Loucy (cell line): ENCODE data around the gene HOMER1.

Experiments
- H2AFZ ChIP-seq: fragments of 200-600 bp; sonication (generic); 2 replicates; pipeline ENCODE4 v1.6.0; 2016; ENCODE audit warnings: antibody characterized with exemption, mild to moderate bottlenecking, low read length, moderate library complexity
- H3F3A ChIP-seq: fragments of 200-600 bp; 2 replicates; pipeline ENCODE4 v1.6.0; 2016; ENCODE audit warnings: antibody characterized with exemption, low read depth, mild to moderate bottlenecking
- H3K27me3 ChIP-seq: fragments of 200-600 bp; sonication (generic); 2 replicates; pipeline ENCODE4 v1.6.1; 2014; ENCODE audit warnings: low read length, mild to moderate bottlenecking; ENCODE audit not compliant: insufficient read depth, poor library complexity, severe bottlenecking
- H3K36me3 ChIP-seq: fragments of 200-600 bp; sonication (generic); 2 replicates; pipeline ENCODE4 v1.6.1; 2016; ENCODE audit warnings: low read length; ENCODE audit not compliant: insufficient read depth
- H3K4me1 ChIP-seq: fragments of 200-600 bp; sonication (generic); 2 replicates; pipeline ENCODE4 v1.5.1; 2014; ENCODE audit warnings: low read length, mild to moderate bottlenecking; ENCODE audit not compliant: insufficient read depth, poor library complexity, severe bottlenecking
- H3K4me2 ChIP-seq: fragments of 200-600 bp; sonication (generic); 2 replicates; pipeline ENCODE4 v1.6.0; 2014; ENCODE audit warnings: antibody characterized with exemption, low read length, low read depth, mild to moderate bottlenecking; ENCODE audit not compliant: poor library complexity, severe bottlenecking
- H3K4me3 ChIP-seq: fragments of 200-600 bp; sonication (generic); 2 replicates; pipeline ENCODE4 v1.5.1; 2014; ENCODE audit warnings: low read length, mild to moderate bottlenecking, mixed read lengths; ENCODE audit not compliant: poor library complexity, severe bottlenecking
- H3K79me2 ChIP-seq: fragments of 200-600 bp; sonication (generic); 2 replicates; pipeline ENCODE4 v1.6.1; 2014; ENCODE audit warnings: low read length; ENCODE audit not compliant: insufficient read depth
- H3K9ac ChIP-seq: fragments of 200-600 bp; sonication (generic); 2 replicates; pipeline ENCODE4 v1.6.0; 2014; ENCODE audit warnings: mild to moderate bottlenecking, low read depth, low read length, moderate library complexity; ENCODE audit not compliant: poor library complexity, severe bottlenecking
- H3K9me2 ChIP-seq: fragments of 200-600 bp; sonication (generic); replicated peaks from 2 replicates; pipeline ENCODE4 v1.6.1; 2016; ENCODE audit warnings: low read depth, low read length, mixed read lengths
- H3K9me3 ChIP-seq: fragments of 200-600 bp; sonication (generic); 2 replicates; pipeline ENCODE4 v1.6.1; 2014; ENCODE audit warnings: mild to moderate bottlenecking, antibody characterized with exemption, low read length, low read depth; ENCODE audit not compliant: insufficient read depth
- H4K20me1 ChIP-seq: fragments of 200-600 bp; sonication (generic); 2 replicates; pipeline ENCODE4 v1.6.0; 2014; ENCODE audit warnings: antibody characterized with exemption, low read length, mild to moderate bottlenecking; ENCODE audit not compliant: insufficient read depth, poor library complexity, severe bottlenecking
- CTCF ChIP-seq: fragments of 200-600 bp; sonication (generic); conservative IDR thresholded peaks from 2 replicates; pipeline ENCODE4 v1.5.1; 2014; ENCODE audit warnings: mild to moderate bottlenecking, antibody characterized with exemption, low read length
- EZH2phosphoT487 ChIP-seq: fragments of 200-600 bp; IDR thresholded peaks from 2 replicates; pipeline ENCODE4 v1.6.1; 2018; ENCODE audit warnings: antibody characterized with exemption, mild to moderate bottlenecking, moderate library complexity, borderline replicate concordance

Gene HOMER1

DNA sequence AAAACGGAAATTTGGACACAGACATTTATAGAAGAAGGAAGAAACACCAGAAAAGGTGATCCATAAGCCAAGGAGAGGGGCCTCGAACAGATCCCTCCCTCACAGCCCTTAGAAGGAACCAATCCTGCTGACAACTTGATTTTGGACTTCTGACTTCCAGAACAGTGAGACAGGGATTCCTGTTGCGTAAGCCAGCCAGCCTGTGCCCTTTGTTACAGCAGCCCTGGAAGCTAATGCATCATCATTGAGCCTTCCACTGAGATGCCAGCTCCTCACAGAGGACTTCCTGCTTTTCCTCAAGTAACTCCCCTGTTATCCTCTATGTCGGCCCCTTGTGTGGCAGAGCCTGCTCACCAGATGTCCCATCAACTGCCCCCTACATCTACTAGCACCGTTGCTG is 183.9 kb downstream of the HOMER1 start:
- H3K9me3 ChIP-seq = no peaks in the 10 kb centered on the region
- no peaks in the 10 kb centered on the region for H3K4me1 ChIP-seq
- no peak overlapping the region for H3K4me2 ChIP-seq
- H3F3A ChIP-seq = no peaks in the 10 kb centered on the region
- TF ChIP-seq CTCF (no peak), EZH2phosphoT487 (no peak)
- H3K36me3 ChIP-seq = no peaks in the 10 kb centered on the region
- H3K27me3 ChIP-seq = no peaks in the 10 kb centered on the region
- H3K79me2 ChIP-seq = no peaks in the 10 kb centered on the region
- H3K9ac ChIP-seq = no peak overlapping the region
- no peaks in the 10 kb centered on the region for H4K20me1 ChIP-seq
- H2AFZ ChIP-seq = no peak overlapping the region
- no peaks in the 10 kb centered on the region for H3K9me2 ChIP-seq
- H3K4me3 ChIP-seq = no peak overlapping the region

- no peaks in the 10 kb centered on the region for H3K36me3 ChIP-seq
- no peaks in the 10 kb centered on the region for H3K4me1 ChIP-seq
- H3K4me2 ChIP-seq = no peak overlapping the region
- no peak overlapping the region for H3K4me3 ChIP-seq
- H3F3A ChIP-seq = no peaks in the 10 kb centered on the region
- H2AFZ ChIP-seq = no peak overlapping the region
- no peaks in the 10 kb centered on the region for H3K9me3 ChIP-seq
- no peaks in the 10 kb centered on the region for H3K9me2 ChIP-seq
- no peaks in the 10 kb centered on the region for H4K20me1 ChIP-seq
- H3K9ac ChIP-seq = no peak overlapping the region
- TF ChIP-seq EZH2phosphoT487 (no peak), CTCF (no peak)
- H3K79me2 ChIP-seq = no peaks in the 10 kb centered on the region
- no peaks in the 10 kb centered on the region for H3K27me3 ChIP-seq
These were observed 184.5 kb downstream of the HOMER1 start for GRCh38 chr5:79329453-79329852.
